ENCODE data around the gene SLC37A4.
"Not testable (repeated sequence)": the region's sequence is repeated elsewhere in the genome, so short reads cannot be mapped to it uniquely, and the experiment has no call there.

The SLC37A4 gene

GRCh38 chr11:119041821-119042514 lies 11.3 kb upstream of the SLC37A4 start:
- no peak overlapping the region for H3K27ac ChIP-seq (ENCODE audit: low read length)
- no peak overlapping the region for H3K4me3 ChIP-seq (ENCODE audit: low read length in 2 of 2)
- no peaks in the 10 kb centered on the region for H3K4me1 ChIP-seq (ENCODE audit: control insufficient read depth, insufficient read depth, low read length)
- H3K9ac ChIP-seq (ENCODE audit: low read length in 2 of 2): no peak overlapping the region
- H3K27me3 ChIP-seq (ENCODE audit: control insufficient read depth in 1 of 2, insufficient read depth in 2 of 2, low read length in 2 of 2): no peaks in the 10 kb centered on the region
- no peaks in the 10 kb centered on the region for H3K9me3 ChIP-seq (ENCODE audit: control insufficient read depth in 2 of 2, low read length in 2 of 2)
- H3K36me3 ChIP-seq (ENCODE audit: control insufficient read depth in 2 of 2, insufficient read depth in 2 of 2, low read length in 2 of 2): peaks cover 10 to 12% of the 10 kb centered on the region in 2 donors

GRCh38 chr11:119039471-119039870 lies 8.8 kb upstream of the SLC37A4 start:
- not testable (repeated sequence) for H3K36me3 ChIP-seq (ENCODE audit: control insufficient read depth in 2 of 2, insufficient read depth in 2 of 2, low read length in 2 of 2)

GRCh38 chr11:119038884-119039283 lies 8.2 kb upstream of the SLC37A4 start:
- Histone ChIP-seq H3K27ac (ENCODE audit: low read length) (no peak overlapping the region), H3K27me3 (ENCODE audit: control insufficient read depth in 1 of 2, insufficient read depth in 2 of 2, low read length in 2 of 2) (no peaks in the 10 kb centered on the region), H3K36me3 (ENCODE audit: control insufficient read depth in 2 of 2, insufficient read depth in 2 of 2, low read length in 2 of 2) (no peaks in the 10 kb centered on the region)

More at GRCh38 chr11:119039471-119039870, 8.8 kb upstream of the SLC37A4 start:
- H3K4me1 ChIP-seq (ENCODE audit: control insufficient read depth, insufficient read depth, low read length); H3K9ac ChIP-seq (ENCODE audit: low read length in 2 of 2); H3K4me3 ChIP-seq (ENCODE audit: low read length in 2 of 2); H3K27me3 ChIP-seq (ENCODE audit: control insufficient read depth in 1 of 2, insufficient read depth in 2 of 2, low read length in 2 of 2); H3K27ac ChIP-seq (ENCODE audit: low read length); H3K9me3 ChIP-seq (ENCODE audit: control insufficient read depth in 2 of 2, low read length in 2 of 2): not testable (repeated sequence)

DNA sequence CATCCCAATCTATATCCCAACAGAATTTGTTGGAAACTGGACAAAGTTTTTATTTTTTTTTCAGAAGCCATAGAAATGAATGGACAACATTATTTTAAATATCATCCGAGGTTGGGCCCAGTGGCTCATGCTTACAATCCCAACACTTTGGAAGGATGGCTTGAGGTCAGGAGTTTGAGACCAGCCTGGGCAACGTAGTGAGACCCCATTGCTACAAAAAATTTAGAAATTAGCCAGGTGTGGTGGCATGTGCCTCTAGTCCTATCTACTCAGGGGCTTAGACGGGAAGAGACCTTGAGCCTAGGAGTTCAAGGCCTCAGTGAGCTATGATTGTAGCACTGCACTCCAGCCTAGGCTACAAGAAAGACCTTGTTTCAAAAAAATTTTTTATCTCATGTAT lies 4.1 kb upstream of the SLC37A4 start:
- no peaks in the 10 kb centered on the region for H3K36me3 ChIP-seq (ENCODE audit: control insufficient read depth in 2 of 2, insufficient read depth in 2 of 2, low read length in 2 of 2)
- H3K9ac ChIP-seq (ENCODE audit: low read length in 2 of 2): no peak overlapping the region
- no peaks in the 10 kb centered on the region for H3K9me3 ChIP-seq (ENCODE audit: control insufficient read depth in 2 of 2, low read length in 2 of 2)
- H3K27ac ChIP-seq (ENCODE audit: low read length): no peak overlapping the region
- peaks cover 7% of the 10 kb centered on the region for H3K4me1 ChIP-seq (ENCODE audit: control insufficient read depth, insufficient read depth, low read length)
- no peaks in the 10 kb centered on the region for H3K27me3 ChIP-seq (ENCODE audit: control insufficient read depth in 1 of 2, insufficient read depth in 2 of 2, low read length in 2 of 2)
- H3K4me3 ChIP-seq (ENCODE audit: low read length in 2 of 2): no peak overlapping the region

More at GRCh38 chr11:119038884-119039283, 8.2 kb upstream of the SLC37A4 start:
- no peaks in the 10 kb centered on the region for H3K4me1 ChIP-seq (ENCODE audit: control insufficient read depth, insufficient read depth, low read length)
- H3K9me3 ChIP-seq (ENCODE audit: control insufficient read depth in 2 of 2, low read length in 2 of 2): no peaks in the 10 kb centered on the region
- H3K9ac ChIP-seq (ENCODE audit: low read length in 2 of 2): no peak overlapping the region
- H3K4me3 ChIP-seq (ENCODE audit: low read length in 2 of 2): no peak overlapping the region

DNA sequence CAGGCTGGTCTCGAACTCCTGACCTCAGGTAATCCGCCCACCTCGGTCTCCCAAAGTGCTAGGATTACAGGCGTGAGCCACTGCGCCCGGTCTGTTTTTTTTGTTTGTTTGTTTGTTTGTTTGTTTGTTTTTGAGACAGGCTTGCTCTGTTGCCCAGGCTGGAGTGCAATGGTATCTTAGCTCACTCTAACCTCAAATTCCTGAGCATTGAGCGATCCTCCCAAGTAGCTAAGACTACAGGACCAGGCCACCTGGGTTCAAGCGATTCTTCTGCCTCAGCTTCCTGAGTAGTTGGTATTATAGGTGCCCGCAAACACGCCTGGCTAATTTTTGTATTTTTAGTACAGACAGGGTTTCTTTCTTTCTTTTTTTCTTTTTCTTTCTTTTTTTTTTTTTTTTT lies 2.7 kb upstream of the SLC37A4 start:
- peaks cover 16% of the 10 kb centered on the region for H3K4me1 ChIP-seq (ENCODE audit: control insufficient read depth, insufficient read depth, low read length)
- H3K36me3 ChIP-seq (ENCODE audit: control insufficient read depth in 2 of 2, insufficient read depth in 2 of 2, low read length in 2 of 2); H3K9ac ChIP-seq (ENCODE audit: low read length in 2 of 2); H3K4me3 ChIP-seq (ENCODE audit: low read length in 2 of 2); H3K27ac ChIP-seq (ENCODE audit: low read length); H3K9me3 ChIP-seq (ENCODE audit: control insufficient read depth in 2 of 2, low read length in 2 of 2); H3K27me3 ChIP-seq (ENCODE audit: control insufficient read depth in 1 of 2, insufficient read depth in 2 of 2, low read length in 2 of 2): not testable (repeated sequence)

GRCh38 chr11:119031912-119032280 lies 1.2 kb upstream of the SLC37A4 start:
- H3K36me3 ChIP-seq (ENCODE audit: control insufficient read depth in 2 of 2, insufficient read depth in 2 of 2, low read length in 2 of 2): peaks cover 0 to 9% of the 10 kb centered on the region in 2 donors
- H3K27ac ChIP-seq (ENCODE audit: low read length): no peak overlapping the region
- H3K27me3 ChIP-seq (ENCODE audit: control insufficient read depth in 1 of 2, insufficient read depth in 2 of 2, low read length in 2 of 2): no peaks in the 10 kb centered on the region
- H3K9ac ChIP-seq (ENCODE audit: low read length in 2 of 2): peak overlapping the region in 1 of 2 donors; percentile 21
- H3K9me3 ChIP-seq (ENCODE audit: control insufficient read depth in 2 of 2, low read length in 2 of 2): no peaks in the 10 kb centered on the region
- H3K4me3 ChIP-seq (ENCODE audit: low read length in 2 of 2): no peak overlapping the region
- peaks cover 18% of the 10 kb centered on the region for H3K4me1 ChIP-seq (ENCODE audit: control insufficient read depth, insufficient read depth, low read length)

- Histone ChIP-seq H3K27me3 (ENCODE audit: control insufficient read depth in 1 of 2, insufficient read depth in 2 of 2, low read length in 2 of 2) (no peaks in the 10 kb centered on the region), H3K36me3 (ENCODE audit: control insufficient read depth in 2 of 2, insufficient read depth in 2 of 2, low read length in 2 of 2) (peaks cover 2 to 18% of the 10 kb centered on the region in 2 donors), H3K9ac (ENCODE audit: low read length in 2 of 2) (peak overlapping the region; percentile 72 to 79), H3K9me3 (ENCODE audit: control insufficient read depth in 2 of 2, low read length in 2 of 2) (no peaks in the 10 kb centered on the region), H3K4me3 (ENCODE audit: low read length in 2 of 2) (peak overlapping the region; percentile 89 to 98), H3K4me1 (ENCODE audit: control insufficient read depth, insufficient read depth, low read length) (peaks cover 18% of the 10 kb centered on the region), H3K27ac (ENCODE audit: low read length) (peak overlapping the region; percentile 49)
Measured at GRCh38 chr11:119030029-119030328, 698 bp downstream of the SLC37A4 start.

GRCh38 chr11:119029340-119030028 lies 1.2 kb downstream of the SLC37A4 start:
- Histone ChIP-seq H3K27me3 (ENCODE audit: control insufficient read depth in 1 of 2, insufficient read depth in 2 of 2, low read length in 2 of 2) (no peaks in the 10 kb centered on the region), H3K4me3 (ENCODE audit: low read length in 2 of 2) (peak overlapping the region; percentile 89 to 98), H3K4me1 (ENCODE audit: control insufficient read depth, insufficient read depth, low read length) (peaks cover 18% of the 10 kb centered on the region), H3K36me3 (ENCODE audit: control insufficient read depth in 2 of 2, insufficient read depth in 2 of 2, low read length in 2 of 2) (peaks cover 5 to 23% of the 10 kb centered on the region in 2 donors), H3K9me3 (ENCODE audit: control insufficient read depth in 2 of 2, low read length in 2 of 2) (no peaks in the 10 kb centered on the region), H3K9ac (ENCODE audit: low read length in 2 of 2) (peak overlapping the region; percentile 72 to 79), H3K27ac (ENCODE audit: low read length) (peak overlapping the region; percentile 49)

DNA sequence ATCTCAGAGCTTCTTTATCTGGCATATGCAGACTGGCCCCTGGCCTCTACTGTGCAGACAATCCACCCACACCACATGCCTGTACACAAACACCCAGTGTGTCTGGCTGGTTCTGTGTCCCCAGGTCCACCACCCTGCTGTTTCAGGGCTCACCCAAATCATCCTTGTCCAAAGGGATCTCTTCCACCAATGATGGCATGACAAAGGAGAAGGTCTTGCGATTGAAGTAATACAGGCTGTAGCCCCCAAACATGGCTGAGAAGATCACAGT lies 1.7 kb downstream of the SLC37A4 start:
- Histone ChIP-seq H3K4me3 (ENCODE audit: low read length in 2 of 2) (no peak overlapping the region), H3K4me1 (ENCODE audit: control insufficient read depth, insufficient read depth, low read length) (peaks cover 18% of the 10 kb centered on the region), H3K27ac (ENCODE audit: low read length) (peak overlapping the region; percentile 49), H3K9me3 (ENCODE audit: control insufficient read depth in 2 of 2, low read length in 2 of 2) (no peaks in the 10 kb centered on the region), H3K27me3 (ENCODE audit: control insufficient read depth in 1 of 2, insufficient read depth in 2 of 2, low read length in 2 of 2) (no peaks in the 10 kb centered on the region), H3K36me3 (ENCODE audit: control insufficient read depth in 2 of 2, insufficient read depth in 2 of 2, low read length in 2 of 2) (peaks cover 5 to 28% of the 10 kb centered on the region in 2 donors), H3K9ac (ENCODE audit: low read length in 2 of 2) (peak overlapping the region in 1 of 2 donors; percentile 21)

DNA sequence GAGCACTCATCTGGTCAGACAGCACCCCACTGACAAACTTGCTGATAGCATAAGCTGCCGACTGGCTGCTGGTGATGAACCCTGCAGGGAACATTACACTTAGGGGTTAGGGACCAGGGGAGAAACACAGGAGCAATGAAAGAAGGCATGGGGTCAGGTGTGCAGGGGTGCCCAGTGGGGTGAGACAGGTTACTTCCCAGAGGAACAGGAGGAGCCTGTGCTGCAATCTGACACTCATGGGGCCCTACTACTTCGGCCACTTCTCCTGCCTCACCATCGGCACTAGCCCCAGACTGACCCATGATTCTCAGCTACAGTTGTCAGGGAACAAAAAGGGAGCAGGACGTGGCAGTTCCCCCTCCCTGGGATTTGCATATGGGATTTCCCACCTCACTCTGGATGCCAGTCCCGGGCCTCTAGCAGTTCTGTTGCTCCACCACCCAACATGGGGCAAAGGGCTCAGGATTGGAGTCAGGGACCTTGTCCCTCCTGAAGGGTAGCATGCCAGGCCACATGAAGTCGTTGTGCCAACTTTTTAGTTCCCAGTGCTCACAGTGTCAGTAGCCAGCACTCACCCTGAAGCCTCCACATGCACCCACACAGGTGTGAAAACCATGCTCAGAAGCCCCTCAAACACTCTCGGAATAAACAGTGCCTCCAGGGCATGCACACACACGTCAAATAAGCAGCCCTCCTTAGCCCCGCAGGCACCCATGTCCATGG lies 2.2 kb downstream of the SLC37A4 start:
- Histone ChIP-seq H3K4me3 (ENCODE audit: low read length in 2 of 2) (no peak overlapping the region), H3K27ac (ENCODE audit: low read length) (no peak overlapping the region), H3K9ac (ENCODE audit: low read length in 2 of 2) (no peak overlapping the region), H3K4me1 (ENCODE audit: control insufficient read depth, insufficient read depth, low read length) (peaks cover 18% of the 10 kb centered on the region), H3K9me3 (ENCODE audit: control insufficient read depth in 2 of 2, low read length in 2 of 2) (no peaks in the 10 kb centered on the region), H3K36me3 (ENCODE audit: control insufficient read depth in 2 of 2, insufficient read depth in 2 of 2, low read length in 2 of 2) (peaks cover 10 to 28% of the 10 kb centered on the region in 2 donors), H3K27me3 (ENCODE audit: control insufficient read depth in 1 of 2, insufficient read depth in 2 of 2, low read length in 2 of 2) (no peaks in the 10 kb centered on the region)

Measured in stomach smooth muscle (tissue), 2 donors.